ENCODE data around the gene USP35.

DNA sequence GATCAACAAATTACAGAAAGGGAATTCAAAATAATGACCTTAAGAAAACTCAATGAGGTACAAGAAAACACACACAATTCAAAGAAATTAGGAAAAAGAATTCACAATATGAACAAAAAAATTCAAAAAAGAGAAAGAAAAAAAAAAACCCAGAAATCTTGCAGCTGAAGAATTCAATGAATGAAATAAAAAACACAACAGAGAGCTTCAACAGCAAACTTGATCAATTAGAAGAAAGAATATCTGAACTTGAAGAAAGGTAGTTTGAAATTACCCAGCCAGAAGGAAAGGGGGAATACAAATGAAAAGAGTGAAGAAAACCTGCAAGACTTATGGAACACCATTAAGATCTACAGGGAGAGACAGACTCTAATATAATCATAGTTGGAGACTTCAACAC is 52.8 kb downstream of the USP35 start:
- TF ChIP-seq POLR2A (IDR thresholded peaks at IDR 0.05): no peak
- TF ChIP-seq, protein P1, sequence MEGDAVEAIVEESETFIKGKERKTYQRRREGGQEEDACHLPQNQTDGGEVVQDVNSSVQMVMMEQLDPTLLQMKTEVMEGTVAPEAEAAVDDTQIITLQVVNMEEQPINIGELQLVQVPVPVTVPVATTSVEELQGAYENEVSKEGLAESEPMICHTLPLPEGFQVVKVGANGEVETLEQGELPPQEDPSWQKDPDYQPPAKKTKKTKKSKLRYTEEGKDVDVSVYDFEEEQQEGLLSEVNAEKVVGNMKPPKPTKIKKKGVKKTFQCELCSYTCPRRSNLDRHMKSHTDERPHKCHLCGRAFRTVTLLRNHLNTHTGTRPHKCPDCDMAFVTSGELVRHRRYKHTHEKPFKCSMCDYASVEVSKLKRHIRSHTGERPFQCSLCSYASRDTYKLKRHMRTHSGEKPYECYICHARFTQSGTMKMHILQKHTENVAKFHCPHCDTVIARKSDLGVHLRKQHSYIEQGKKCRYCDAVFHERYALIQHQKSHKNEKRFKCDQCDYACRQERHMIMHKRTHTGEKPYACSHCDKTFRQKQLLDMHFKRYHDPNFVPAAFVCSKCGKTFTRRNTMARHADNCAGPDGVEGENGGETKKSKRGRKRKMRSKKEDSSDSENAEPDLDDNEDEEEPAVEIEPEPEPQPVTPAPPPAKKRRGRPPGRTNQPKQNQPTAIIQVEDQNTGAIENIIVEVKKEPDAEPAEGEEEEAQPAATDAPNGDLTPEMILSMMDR (IDR thresholded peaks at IDR 0.05): no peak
- no peak for TF ChIP-seq POLR2AphosphoS5 (IDR thresholded peaks at IDR 0.05)
- no peak for TF ChIP-seq EP300 (IDR thresholded peaks at IDR 0.05)

Measured in sigmoid colon (tissue), 4 donors.